Ishikawa (cell line): ENCODE data around the gene ZNF789.

Experiments used
- CEBPB ChIP-seq: IDR thresholded peaks from 2 replicates; pipeline ENCODE4 v1.6.1; 2012
- CREB1 ChIP-seq: IDR thresholded peaks from 2 replicates; pipeline ENCODE4 v1.6.1; 2012; ENCODE audit warnings: low read depth
- EGR1 ChIP-seq: IDR thresholded peaks from 2 replicates; pipeline ENCODE4 v1.6.1; 2012
- EP300 ChIP-seq: IDR thresholded peaks from 2 replicates; pipeline ENCODE4 v1.6.1; 2012; ENCODE audit warnings: borderline replicate concordance
- FOXM1 ChIP-seq: IDR thresholded peaks from 2 replicates; pipeline ENCODE4 v1.6.1; 2012; ENCODE audit warnings: low read depth, borderline replicate concordance
- NFIC ChIP-seq: IDR thresholded peaks from 2 replicates; pipeline ENCODE4 v1.6.1; 2012
- RAD21 ChIP-seq: IDR thresholded peaks from 2 replicates; pipeline ENCODE4 v1.6.1; 2012; ENCODE audit warnings: low read depth
- TAF1 ChIP-seq: IDR thresholded peaks from 2 replicates; pipeline ENCODE4 v1.6.1; 2012; ENCODE audit warnings: low read depth, mild to moderate bottlenecking
- TCF12 ChIP-seq: IDR thresholded peaks from 2 replicates; pipeline ENCODE4 v1.6.1; 2012; ENCODE audit warnings: low read depth
- TEAD4 ChIP-seq: IDR thresholded peaks from 2 replicates; pipeline ENCODE4 v1.6.1; 2012
- YY1 ChIP-seq: IDR thresholded peaks from 2 replicates; pipeline ENCODE4 v1.6.1; 2012; ENCODE audit warnings: low read depth
- ZBTB7A ChIP-seq: IDR thresholded peaks from 2 replicates; pipeline ENCODE4 v1.6.1; 2012; ENCODE audit warnings: low read depth
- TF ChIP-seq, protein P1 (sequence below): IDR thresholded peaks from 2 replicates; pipeline ENCODE4 v1.6.1; 2012
- TF ChIP-seq, protein P2 (sequence below): IDR thresholded peaks from 2 replicates; pipeline ENCODE4 v1.6.1; 2012
- TF ChIP-seq, protein P3 (sequence below): IDR thresholded peaks from 2 replicates; pipeline ENCODE4 v1.6.1; 2012; ENCODE audit warnings: low read depth, mild to moderate bottlenecking

ZNF789 gene

DNA sequence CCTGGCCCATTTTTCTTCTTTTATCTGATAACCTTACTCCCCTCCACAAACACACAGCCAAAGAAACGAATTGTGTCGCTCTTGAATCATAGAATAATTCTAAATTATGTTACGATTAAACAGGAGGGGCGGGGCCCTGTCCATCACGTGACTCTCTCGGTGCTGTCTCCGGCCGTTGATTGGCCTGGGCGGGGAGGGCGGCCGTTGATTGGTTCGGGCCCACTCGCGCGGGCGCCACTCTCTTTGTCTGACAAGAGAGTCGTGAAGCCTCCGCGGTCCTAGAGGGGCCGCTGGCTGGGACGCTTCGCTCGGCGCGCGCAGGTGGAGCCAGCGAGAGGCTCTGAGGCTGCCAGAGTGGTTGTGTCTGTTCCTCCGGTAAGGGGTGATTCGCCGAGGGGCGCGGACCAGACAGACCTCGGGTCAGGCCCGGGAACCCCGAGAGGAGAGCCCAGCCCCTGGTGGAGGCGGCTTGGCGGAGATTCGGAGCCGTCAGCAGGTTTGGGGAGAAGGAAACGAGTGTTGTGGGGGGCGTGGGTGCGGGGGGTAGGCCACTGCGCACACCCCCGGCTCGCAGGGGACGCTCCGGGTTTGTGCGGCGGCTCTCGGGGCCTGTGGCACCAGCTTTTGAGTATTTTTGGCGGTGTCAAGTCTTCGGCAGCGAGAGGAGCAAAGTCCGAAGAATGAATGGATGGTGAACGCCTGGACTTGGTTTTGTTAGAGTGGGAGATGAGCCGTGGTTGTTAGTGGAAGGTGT lies at the start of gene ZNF789:
ZNF789 (plus strand) TSS at position 330 of the 754 bp plus-strand sequence. CDS start 3,567 bp downstream, outside the sequence.
- peak; percentile 58; the same call in 1 of the 2 replicates for TF ChIP-seq TCF12
- TF ChIP-seq EGR1 = no peak
- TF ChIP-seq CREB1 = no peak
- 0 out of 2 replicates have a peak, but pooled peaks have one; percentile 9 for TF ChIP-seq NFIC
- peak; percentile 49; the same call in 1 of the 2 replicates for TF ChIP-seq ZBTB7A
- no peak; the same call in 1 of the 2 replicates for TF ChIP-seq EP300
- TF ChIP-seq FOXM1 = 0 out of 2 replicates have a peak, but pooled peaks have one; percentile 42
- TF ChIP-seq, protein P1, sequence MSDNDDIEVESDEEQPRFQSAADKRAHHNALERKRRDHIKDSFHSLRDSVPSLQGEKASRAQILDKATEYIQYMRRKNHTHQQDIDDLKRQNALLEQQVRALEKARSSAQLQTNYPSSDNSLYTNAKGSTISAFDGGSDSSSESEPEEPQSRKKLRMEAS = peak; percentile 78
- TF ChIP-seq TAF1 = peak; percentile 91
- TF ChIP-seq, protein P2, sequence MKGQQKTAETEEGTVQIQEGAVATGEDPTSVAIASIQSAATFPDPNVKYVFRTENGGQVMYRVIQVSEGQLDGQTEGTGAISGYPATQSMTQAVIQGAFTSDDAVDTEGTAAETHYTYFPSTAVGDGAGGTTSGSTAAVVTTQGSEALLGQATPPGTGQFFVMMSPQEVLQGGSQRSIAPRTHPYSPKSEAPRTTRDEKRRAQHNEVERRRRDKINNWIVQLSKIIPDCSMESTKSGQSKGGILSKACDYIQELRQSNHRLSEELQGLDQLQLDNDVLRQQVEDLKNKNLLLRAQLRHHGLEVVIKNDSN = peak; percentile 99
- peak; percentile 50; the same call in 1 of the 2 replicates for TF ChIP-seq YY1

DNA sequence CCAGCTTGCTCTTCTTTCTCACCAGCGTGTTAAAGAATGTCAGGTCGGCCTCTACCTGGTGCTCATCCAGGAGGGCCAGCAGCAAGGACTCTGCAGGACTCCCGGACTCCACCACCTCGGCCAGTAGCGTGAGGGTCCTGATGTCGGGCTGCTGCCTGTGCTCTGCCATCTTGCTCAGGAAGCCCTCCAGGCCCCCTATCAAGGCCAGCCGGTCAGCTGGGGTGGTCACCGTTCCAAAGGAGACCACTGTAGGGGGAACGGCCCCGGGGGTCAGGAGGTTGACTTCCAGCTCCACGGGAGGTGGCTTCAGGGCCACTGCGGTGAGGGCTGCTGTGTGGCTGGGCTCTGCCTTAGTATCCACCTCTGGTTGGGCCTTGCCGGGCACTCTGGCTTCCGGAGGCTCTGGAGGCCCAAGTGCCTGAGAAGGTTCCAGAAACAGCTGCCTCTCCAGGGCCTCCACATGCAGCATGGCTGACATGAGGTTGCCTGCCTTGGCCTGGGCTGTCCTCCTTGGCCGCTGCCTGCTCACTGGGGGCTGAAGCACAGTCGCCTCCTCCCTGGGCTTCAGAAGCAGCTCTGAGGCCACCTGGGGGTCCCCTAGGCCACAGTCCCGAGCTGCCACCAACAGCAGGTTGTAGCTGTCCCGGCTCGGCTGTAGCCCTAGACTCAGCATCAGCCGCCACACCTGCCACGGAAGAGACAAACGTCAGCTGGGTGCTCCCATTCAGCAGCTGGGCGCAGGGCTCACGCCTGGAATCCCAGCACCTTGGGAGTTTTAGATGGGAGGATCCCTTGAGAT lies 47.6 kb upstream of the ZNF789 start:
- no peak for TF ChIP-seq RAD21
- TF ChIP-seq CREB1 = no peak
- no peak for TF ChIP-seq TEAD4
- TF ChIP-seq, protein P3, sequence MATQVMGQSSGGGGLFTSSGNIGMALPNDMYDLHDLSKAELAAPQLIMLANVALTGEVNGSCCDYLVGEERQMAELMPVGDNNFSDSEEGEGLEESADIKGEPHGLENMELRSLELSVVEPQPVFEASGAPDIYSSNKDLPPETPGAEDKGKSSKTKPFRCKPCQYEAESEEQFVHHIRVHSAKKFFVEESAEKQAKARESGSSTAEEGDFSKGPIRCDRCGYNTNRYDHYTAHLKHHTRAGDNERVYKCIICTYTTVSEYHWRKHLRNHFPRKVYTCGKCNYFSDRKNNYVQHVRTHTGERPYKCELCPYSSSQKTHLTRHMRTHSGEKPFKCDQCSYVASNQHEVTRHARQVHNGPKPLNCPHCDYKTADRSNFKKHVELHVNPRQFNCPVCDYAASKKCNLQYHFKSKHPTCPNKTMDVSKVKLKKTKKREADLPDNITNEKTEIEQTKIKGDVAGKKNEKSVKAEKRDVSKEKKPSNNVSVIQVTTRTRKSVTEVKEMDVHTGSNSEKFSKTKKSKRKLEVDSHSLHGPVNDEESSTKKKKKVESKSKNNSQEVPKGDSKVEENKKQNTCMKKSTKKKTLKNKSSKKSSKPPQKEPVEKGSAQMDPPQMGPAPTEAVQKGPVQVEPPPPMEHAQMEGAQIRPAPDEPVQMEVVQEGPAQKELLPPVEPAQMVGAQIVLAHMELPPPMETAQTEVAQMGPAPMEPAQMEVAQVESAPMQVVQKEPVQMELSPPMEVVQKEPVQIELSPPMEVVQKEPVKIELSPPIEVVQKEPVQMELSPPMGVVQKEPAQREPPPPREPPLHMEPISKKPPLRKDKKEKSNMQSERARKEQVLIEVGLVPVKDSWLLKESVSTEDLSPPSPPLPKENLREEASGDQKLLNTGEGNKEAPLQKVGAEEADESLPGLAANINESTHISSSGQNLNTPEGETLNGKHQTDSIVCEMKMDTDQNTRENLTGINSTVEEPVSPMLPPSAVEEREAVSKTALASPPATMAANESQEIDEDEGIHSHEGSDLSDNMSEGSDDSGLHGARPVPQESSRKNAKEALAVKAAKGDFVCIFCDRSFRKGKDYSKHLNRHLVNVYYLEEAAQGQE = no peak
- no peak for TF ChIP-seq EGR1
- TF ChIP-seq TCF12 = no peak
- no peak for TF ChIP-seq CEBPB
- no peak for TF ChIP-seq YY1
- no peak for TF ChIP-seq TAF1

DNA sequence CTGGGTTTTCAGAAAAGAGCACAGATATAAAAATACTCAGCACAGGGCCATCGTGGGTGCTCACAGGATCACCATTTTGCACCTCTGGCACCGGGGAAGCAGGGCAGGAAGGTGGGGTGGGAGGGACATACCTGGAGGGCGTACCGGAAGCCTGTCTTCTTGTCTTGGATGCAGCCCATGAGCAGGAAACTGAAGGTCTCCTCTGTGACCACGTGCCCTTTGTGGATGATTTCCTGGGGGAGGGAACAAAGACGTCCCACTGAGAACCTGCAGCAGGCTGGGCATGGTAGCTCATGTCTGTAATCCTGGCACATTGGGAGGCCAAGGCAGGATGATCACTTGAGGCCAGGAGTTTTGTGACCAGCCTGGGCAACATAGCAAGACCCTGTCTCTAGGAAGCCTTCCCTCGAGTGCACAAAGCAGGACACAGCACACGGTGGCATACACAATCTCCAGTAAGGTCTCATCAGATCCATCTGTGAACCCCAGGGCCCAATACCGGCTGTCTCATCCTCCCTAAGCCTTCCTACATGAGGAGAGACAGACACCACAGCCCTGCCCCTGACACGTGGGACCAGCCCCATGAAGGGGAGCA lies 43.6 kb upstream of the ZNF789 start:
- TF ChIP-seq TEAD4 (no peak), EP300 (no peak), TAF1 (no peak), CREB1 (no peak)
- TF ChIP-seq, protein P2 = peak; percentile 86
- TF ChIP-seq, protein P1 = peak; percentile 66

DNA sequence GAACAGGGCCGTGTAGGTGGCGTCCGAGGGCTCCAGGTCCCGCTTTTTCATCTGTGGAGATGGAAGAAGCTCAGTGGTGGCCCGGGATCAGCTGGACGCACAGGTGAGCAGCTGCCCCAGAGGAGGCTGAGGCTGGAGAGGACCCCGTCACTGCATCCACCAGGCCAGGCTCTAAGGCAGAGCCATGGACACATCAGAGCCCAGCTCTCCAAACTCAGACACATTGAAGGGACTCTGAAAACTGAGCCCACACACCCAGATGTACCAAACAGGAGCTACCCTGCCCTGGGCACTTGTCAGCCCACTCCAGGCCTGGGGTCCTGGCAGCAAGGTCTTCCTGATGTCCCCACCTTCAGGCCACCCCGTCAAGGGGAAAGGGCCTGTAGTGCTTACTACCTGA lies 42.9 kb upstream of the ZNF789 start:
- TF ChIP-seq TAF1 (no peak), TEAD4 (no peak), ZBTB7A (no peak), FOXM1 (no peak), CREB1 (no peak), NFIC (no peak), YY1 (no peak), EGR1 (no peak), EP300 (no peak), RAD21 (no peak), TCF12 (no peak), CEBPB (no peak)
- TF ChIP-seq, protein P2 = no peak
- TF ChIP-seq, protein P3 = no peak
- TF ChIP-seq, protein P1 = no peak
